ENCODE results near the gene PPP4R3B.

DNA sequence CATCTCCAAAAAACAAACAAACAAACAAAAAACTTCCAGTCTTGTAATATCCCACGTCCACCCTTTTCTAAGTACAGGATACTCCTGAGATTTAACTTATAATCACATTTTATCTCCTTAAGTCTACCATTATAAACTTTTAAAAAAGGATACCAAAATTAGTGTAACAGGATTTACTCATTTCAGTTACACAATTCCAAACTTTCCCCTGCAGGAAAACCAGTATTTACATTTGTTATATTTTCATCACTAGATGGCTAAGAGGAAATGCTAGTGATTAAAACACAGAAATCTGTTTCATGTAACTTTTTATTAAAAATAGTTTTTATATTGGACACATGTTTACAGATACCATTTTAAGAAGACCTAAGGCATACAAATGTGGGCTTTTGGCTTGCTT, 70.4 kb downstream of the PPP4R3B start:
- TF ChIP-seq, protein P1, sequence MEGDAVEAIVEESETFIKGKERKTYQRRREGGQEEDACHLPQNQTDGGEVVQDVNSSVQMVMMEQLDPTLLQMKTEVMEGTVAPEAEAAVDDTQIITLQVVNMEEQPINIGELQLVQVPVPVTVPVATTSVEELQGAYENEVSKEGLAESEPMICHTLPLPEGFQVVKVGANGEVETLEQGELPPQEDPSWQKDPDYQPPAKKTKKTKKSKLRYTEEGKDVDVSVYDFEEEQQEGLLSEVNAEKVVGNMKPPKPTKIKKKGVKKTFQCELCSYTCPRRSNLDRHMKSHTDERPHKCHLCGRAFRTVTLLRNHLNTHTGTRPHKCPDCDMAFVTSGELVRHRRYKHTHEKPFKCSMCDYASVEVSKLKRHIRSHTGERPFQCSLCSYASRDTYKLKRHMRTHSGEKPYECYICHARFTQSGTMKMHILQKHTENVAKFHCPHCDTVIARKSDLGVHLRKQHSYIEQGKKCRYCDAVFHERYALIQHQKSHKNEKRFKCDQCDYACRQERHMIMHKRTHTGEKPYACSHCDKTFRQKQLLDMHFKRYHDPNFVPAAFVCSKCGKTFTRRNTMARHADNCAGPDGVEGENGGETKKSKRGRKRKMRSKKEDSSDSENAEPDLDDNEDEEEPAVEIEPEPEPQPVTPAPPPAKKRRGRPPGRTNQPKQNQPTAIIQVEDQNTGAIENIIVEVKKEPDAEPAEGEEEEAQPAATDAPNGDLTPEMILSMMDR (IDR thresholded peaks at IDR 0.05), result no peak
- no peak for TF ChIP-seq POLR2A (IDR thresholded peaks at IDR 0.05)

Data from breast epithelium (tissue), 3 donors.